Inflammatory macrophage (primary cell): ENCODE results near the gene CFAP52.
"Not testable (repeated sequence)": the region's sequence is repeated elsewhere in the genome, so short reads cannot be mapped to it uniquely, and the experiment has no call there.

Source experiments
- DNase-seq, 2 donors: peaks; one replicate each; pipeline ENCODE4 v3.0.0-alpha.2; 2020 to 2022

CFAP52 gene

DNA sequence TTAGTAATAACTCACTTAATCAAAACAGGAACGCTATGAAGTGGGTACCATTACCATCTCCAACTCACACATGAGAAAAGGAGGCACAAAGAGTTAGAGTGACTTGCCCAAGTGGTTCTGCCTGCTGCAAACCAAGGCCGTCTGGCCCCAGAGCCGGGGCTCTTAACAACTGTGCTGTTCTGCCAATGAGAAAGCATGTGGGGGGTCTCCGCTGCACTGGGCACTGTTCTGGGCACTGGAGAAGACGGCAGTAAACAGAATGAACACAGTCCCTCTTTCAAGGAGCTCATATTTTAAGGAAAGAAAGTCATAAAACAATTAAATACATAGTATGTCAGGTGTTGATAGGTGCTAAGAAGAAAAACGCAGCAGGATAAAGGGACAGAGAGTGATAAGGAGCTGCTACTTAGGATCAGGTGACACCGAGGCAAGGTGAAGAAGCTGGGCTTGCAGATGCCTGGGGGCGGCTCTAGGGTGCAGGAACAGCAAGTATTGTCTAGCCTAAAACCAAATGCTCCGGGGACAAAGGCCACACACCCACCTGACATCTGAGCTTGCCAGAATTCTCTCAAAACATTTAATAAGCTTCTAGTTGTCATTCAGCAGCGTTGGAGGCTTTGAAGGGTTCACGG lies 7.4 kb upstream of the CFAP52 start:
- DNase-seq, result no peak

DNA sequence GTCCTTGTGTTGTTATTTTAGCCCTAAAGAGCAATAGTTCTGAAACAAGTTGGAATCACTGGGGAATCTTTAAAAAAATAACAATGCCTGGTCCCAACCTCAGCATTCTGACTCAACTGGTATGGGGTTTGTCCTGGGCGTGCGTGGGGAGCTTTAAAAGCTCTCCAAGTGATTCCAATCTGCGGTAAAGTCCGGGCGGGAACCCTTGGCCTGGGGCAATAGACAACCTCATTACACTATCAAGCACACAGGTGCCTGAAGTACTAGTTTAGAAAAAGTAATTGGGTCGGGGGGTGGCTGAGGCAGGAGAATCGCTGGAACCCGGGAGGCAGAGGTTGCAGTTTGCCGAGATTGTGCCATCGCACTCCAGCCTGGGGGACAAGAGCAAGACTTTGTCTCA lies 5.2 kb upstream of the CFAP52 start:
- DNase-seq, result no peak

DNA sequence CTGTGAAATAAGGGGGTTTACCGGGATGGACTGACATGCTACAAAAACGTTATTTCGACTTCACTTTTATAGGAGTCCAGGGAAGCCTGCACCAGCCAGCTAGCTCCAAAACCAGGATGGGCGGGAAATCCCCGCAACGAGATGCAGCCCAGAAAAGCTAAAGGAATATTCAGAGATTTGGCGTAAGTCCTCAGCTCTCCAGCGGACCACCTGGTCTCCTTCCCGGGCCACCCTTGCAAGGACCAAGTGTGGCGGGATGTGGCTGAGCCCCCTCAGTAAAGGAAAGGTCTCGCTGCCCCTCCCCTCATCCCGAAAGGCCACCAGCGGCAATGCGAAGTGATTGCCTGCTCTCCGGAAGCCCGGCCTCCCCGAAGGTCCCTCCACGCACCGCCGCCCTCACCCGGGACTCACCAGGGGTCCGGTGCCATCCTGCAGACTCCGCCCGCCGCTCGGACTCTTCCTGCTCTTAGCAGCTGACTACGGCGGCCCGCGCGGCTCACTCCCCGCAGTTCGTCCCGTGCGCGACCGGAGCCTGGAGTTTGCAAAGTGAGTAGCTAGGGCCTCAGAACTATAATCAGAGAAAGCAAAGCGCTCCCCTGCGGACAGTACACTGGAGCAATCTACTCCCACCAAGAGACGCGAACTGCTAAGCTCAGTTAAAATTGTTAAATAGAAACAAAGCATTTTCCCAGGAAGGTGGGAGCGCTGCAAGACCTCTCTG lies 901 bp upstream of the CFAP52 start, which contains the start of gene STX8:
STX8 (minus strand) TSS at position 440 of the 721 bp plus-strand sequence; CDS start at position 428, 12 bp downstream.
- peak; percentile 85 to 89 for DNase-seq

DNA sequence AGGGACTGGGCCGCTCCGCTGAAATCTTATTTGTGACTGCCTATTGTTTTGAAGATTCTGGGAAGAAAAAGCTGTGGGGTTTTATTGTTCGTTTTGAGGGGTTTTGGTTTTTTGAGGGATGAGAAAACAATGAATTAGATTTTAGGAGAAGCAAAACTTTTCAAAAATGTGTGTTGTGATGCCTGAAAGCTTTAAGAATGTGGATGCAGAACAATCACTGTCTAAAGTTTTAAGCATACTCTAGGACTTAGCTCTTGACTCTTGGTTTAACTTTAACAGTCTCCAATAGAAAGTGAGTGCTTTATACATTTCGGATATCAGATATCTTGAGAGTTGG lies 899 bp downstream of the CFAP52 start:
- DNase-seq, result no peak

DNA sequence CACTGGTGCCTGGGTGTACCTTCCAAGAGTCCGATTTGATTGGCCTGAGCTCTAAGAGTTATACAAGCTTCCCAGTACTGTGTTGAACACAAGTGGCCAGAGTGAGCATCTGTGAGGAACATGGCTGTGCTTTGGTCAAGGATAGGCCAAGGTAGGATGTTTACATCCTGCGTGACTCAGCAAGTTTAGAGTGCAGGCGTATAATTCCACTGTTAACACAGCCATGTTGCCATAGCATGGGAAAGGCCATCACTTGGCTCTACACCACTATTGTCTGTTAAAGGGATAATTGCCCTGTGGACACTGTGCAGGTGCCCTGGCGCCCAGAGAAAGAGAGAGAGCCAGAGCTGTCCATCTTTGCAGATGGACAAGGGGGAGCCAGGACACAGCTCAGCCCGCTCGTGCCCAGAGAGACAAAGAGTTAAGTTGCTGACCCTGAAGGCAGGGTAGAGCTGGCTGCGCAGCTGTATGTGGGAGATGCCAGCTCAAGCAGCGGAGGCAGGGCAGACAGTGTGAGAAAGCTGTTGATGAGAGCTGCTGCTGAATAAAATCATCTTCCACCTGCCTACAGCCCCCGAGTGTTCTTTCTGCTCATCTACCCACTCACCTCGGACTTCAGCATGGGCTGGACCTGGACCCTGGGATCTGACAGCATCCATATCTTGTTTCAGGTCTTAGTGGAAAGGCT lies 11.7 kb downstream of the CFAP52 start:
- no peak for DNase-seq

DNA sequence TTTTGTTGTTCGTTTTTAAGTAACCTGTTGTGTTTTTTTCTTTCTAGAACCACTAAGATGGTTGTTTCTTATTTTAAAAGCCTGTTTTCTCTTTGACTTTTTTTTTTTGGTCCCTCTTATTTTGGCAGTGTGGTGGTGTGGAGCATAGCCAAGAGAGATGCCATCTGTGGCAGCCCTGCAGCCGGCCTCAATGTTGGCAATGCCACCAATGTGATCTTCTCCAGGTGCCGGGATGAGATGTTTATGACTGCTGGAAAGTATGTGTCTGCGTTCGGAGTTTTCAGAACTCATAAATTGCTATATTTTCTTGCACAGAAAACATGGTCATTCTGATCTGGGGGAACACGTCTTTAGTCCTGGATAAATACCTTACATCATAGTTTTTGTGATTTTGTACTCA lies 17.6 kb downstream of the CFAP52 start:
- no peak for DNase-seq

DNA sequence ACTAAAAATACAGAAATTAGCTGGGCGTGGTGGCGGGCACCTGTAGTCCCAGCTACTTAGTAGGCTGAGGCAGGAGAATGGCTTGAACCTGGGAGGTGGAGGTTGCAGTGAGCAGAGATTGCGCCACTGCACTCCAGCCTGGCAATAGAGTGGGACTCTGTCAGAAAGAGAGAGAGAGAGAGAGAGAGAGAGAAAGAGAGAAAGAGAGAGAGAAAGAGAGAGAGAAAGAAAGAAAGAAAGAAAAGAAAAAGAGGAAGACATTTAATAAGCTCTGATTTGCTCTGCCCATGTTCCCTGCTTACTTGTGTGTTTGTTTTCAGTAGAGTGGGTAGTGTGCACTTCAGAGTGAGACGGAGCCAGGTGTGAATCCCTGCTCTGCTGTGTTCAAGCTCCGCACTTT lies 21.2 kb downstream of the CFAP52 start:
- not testable (repeated sequence) for DNase-seq

DNA sequence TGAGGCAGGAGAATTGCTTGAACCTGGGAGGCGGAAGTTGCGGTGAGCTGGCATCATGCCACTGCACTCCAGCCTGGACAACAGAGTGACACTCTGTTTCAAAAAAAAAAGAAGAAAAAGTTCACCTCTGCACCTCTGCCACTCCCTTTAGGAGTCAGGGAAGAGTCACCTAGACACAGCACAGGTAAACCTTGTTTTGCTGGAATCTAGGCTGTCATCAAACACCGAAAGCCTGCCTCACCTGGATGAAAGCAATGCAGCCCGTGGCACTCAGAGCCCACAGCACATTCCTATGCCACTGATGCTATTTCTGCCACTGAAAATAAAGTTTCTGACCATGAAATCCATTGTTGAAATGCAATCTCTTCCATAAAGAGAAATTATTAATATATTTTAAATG lies 22.2 kb downstream of the CFAP52 start:
- no peak for DNase-seq

DNA sequence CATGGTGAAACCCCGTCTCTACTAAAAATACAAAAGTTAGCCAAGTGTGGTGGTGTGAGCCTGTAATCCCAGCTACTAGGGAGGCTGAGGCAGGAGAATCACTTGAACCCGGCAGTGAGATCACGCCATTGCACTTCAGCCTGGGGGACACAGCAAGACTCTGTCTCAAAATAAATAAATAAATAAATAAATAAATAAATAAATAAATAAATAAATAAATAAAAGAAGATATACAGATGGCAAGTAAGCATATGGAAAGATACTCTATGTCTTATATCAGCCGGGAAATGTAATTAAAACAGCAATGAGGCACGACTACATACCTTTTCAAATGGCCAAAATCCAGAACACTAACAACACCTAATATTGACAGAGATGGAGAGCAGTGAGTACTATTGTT lies 28.1 kb downstream of the CFAP52 start:
- not testable (repeated sequence) for DNase-seq

DNA sequence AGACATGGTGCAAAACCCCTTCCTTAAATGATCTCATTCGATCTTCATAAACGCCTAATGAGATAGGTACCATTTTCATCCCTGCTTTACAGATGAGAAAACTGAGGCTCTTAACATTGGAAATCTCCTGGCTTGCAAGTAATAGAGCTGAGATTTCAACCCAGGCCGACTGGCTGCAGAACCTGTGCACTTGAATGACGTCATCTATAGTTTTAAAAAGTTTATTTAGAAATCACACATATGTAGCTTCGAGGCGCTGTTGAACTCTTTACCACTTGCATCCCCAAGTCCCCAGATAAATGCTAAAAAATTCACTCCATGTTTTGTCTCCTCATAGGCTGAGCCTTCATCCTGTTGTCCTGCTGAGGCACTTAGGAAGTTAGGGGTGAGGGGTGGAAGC lies 30.0 kb downstream of the CFAP52 start:
- DNase-seq, result no peak

DNA sequence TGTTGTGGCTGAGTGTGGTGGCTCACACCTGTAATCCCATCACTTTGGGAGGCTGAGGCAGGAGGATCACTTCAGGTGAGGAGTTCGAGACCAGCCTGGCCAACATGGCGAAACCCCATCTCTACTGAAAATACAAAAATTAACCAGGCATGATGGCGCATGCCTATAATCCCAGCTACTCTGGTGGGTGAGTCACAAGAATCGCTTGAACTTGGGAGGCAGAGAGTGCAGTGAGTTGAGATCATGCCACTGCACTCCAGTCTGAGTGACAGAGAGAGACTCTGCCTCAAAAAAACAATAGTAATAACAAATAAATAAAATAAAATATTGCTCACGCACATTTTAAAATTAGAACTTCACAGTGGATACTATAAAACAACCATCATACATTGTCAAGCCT lies 30.6 kb downstream of the CFAP52 start:
- DNase-seq, result not testable (repeated sequence)

DNA sequence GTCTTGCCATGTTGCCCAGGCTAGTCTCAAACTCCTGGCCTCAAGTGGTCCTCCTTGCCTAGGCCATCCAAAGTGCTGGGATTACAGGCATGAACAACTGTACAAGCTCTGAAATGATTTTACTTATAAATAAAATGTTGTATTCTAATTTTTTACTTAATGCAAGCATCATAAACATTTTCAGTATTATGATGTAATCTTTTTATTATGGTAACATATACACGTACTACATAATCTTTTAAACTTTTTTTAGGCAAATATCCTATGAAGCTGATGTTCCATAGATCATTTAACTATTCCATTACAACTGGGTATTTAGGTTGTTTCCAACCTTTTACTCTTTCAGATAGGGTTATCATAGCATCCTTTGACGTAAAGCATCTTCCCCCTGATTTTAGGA lies 35.1 kb downstream of the CFAP52 start:
- no peak for DNase-seq

DNA sequence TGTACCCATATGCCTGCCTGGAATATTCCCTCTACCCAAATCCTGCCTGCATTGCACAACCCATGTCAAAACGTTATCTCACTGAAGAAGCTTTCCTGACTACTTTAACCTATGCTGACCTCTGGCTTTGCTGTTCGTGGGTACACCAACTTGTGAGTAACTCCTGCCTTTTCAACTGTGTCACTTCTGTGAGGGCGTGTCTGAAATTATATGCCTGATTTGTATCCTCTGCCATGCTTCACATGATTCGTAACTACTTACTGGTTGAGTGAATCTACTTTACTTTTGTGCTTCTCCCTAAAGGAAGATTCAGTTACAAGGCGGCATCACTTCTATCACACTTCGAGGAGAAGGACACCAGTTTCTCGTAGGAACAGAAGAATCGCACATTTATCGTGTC lies 35.6 kb downstream of the CFAP52 start:
- no peak for DNase-seq

DNA sequence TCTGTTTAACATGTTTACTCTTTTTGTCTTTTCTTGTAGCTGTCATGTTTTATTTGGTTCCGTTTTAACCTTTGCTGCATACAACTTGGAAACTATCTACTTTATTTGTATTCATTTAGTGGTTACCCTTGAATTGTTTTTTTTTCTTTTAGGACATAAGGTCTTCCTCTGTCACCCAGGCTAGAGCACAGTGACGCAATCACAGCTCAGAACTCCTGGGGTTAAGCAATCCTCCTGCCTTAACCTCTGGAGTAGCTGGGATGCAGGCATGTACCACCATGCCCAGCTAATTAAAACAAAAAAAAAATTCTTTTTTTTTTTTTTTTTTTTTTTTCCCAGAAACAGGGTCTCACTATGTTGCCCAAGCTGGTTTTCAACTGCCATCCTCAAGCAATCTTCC lies 39.0 kb downstream of the CFAP52 start:
- DNase-seq, result no peak

DNA sequence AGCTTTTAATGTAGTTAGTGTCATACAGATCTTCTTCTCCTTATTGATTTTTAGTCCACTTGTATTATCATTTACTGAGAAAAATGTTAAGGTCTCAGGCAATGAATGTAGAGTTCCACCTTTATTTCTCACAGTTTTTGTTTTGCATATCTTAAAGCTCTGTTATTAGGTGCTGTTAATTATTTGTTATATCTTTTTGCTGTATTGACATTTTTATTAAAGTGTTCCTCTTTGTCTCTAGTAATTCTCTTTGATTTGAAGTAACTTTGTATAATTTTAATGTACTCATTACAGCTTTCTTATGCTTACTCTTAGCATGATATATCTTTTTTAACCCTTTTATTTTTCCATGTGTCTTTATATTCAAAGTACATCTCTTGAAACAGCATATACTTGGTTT lies 46.5 kb downstream of the CFAP52 start:
- DNase-seq, result no peak

DNA sequence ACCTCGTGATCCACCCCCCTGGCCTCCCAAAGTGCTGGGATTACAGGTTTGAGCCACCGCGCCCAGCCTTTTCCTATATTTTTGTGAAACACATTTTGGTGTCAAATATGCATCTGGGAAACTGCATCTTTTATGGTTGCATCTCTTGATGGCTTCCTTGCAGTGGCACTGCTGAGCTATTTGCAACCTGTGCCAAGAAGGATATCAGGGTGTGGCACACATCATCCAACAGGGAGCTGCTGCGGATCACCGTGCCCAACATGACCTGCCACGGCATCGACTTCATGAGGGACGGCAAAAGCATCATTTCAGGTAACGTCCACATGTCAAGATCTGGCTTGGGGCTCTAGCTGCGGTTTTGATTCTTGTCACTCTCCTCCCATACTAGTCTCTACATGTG lies 52.1 kb downstream of the CFAP52 start:
- DNase-seq, result no peak

DNA sequence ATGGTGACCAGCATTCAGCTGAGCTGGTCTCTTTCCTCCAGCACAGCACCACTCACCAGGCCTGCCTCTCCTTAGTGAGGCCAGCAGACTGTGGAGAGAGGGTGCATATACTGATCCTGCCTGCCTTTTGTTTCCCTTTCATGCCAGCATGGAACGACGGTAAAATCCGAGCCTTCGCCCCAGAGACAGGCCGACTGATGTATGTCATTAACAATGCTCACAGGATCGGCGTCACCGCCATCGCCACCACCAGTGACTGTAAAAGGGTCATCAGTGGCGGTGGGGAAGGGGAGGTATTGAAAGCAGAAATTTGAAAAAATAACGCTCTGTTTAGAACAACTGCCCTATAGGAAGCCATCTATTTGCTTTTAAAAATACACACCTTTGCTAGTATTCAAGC lies 56.3 kb downstream of the CFAP52 start:
- DNase-seq, result no peak

DNA sequence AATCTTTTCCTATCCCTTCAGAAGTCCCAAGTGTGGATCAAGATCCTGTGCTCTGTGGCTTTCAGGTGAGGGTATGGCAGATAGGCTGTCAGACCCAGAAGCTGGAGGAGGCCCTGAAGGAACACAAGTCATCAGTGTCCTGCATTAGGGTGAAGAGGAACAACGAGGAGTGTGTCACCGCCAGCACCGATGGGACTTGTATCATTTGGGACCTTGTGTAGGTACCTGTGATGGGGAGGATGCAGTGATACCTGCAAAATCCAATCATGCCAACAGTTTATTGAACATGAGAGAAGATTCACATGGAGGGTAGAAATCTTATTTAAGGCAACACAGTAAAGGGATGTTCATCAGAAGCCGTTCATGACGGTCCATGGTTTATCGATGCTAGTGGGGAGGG lies 58.9 kb downstream of the CFAP52 start:
- DNase-seq, result no peak

DNA sequence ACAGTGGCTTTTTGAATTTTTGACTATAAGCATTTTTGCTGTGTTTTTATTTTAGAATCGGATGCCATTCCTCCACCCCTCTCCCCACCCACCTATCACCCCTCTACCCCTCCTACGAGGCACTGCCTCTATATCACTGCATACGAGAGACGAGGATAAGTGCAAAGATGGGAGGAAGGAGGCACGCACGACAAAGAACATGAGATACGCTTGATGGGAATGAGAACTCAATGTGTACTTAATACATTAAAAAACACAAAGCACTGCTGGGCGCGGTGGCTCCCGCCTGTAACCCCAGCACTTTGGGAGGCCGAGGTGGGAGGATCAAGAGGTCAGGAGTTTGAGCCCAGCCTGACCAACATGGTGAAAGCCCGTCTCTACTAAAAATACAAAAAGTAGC lies 60.1 kb downstream of the CFAP52 start:
- DNase-seq, result no peak

DNA sequence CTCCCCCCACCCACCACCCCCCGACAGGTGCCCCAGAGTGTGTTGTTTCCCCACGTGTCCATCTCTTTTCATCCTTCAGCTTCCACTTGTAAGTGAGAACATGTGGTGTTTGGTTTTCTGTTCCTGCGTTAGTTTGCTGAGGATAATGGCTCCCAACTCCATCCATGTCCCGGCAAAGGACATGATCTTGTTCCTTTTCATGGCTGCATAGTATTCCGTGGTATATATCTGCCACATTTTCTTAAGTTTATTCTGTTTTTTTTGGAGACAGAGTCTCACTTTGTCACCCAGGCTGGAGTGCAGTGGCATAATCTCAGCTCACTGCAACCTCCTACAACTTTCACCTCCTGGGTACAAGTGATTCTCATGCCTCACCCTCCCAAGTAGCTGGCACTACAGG lies 63.9 kb downstream of the CFAP52 start:
- not testable (repeated sequence) for DNase-seq

DNA sequence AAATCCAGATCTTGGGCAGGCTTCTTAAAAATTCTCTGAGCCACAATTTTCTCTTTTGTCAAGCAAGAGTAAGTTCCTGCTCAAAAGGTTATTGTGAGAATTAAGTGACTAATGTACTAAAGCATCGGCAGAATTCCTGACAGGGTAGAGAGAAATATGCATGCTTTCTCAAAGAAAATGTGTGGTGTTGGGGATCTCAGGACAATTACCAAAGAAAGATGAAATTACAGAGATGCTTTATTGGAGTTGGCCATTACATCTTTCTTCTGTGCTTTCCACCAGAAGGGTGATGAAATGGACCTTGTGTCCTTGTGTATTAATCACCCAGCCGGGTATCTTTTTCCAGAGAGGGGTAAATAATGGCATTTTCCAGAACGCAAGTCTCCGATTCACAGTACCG lies 67.2 kb downstream of the CFAP52 start:
- no peak for DNase-seq

DNA sequence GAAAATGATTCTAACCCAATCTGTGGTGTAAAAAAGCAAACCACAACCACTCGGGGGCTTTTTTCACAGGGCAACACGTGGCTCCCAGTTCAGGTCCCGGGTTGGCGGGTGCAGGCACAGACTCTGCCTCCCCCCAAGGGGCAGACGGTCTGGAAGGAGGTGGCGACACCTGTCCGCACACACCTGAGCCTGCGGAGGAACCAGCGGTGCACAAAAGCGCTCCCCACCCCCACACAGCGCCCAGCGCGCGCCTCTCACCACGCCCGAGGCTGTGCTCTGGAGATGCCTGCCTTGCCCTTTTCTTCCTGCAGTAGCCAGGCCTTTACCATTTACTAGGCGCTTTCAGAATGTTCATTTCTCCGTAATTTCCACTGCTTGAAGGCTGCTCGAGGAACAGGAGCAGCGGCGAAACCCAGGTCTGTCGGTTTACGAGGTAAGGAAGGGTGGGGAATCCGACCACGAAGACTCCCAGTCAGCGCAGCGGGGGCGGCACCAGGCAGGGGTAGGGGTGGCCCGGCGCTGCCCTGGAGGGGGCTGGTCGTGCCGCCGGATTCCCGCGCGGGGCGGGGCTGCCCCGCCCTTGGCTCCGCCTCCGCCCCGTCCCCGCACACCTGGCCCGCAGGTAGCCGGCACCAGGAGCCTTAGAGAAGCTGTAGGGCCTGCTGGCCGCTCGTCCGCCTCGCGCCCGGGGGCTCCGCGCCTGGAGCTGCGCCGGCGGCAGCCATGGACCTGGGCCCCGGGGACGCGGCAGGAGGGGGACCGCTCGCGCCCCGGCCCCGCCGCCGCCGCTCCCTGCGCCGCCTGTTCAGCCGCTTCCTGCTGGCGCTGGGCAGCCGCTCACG lies 68.7 kb downstream of the CFAP52 start, which contains the start of gene USP43:
USP43 (plus strand) TSS at position 608 of the 842 bp plus-strand sequence; CDS start at position 724, 116 bp downstream.
- peak; percentile 3 to 6 for DNase-seq
